GM21381 (cell line): Measurements from ENCODE around the gene ANP32B.
"Not testable (repeated sequence)": the region's sequence is repeated elsewhere in the genome, so short reads cannot be mapped to it uniquely, and the experiment has no call there.

ENCODE experiments used
- ATAC-seq: cut with Tn5 transposase; IDR thresholded peaks from one replicate; pipeline ENCODE4 v1.9.1; 2021; ENCODE audit warnings: mild to moderate bottlenecking, moderate library complexity; ENCODE audit not compliant: unreplicated experiment

Gene ANP32B

DNA sequence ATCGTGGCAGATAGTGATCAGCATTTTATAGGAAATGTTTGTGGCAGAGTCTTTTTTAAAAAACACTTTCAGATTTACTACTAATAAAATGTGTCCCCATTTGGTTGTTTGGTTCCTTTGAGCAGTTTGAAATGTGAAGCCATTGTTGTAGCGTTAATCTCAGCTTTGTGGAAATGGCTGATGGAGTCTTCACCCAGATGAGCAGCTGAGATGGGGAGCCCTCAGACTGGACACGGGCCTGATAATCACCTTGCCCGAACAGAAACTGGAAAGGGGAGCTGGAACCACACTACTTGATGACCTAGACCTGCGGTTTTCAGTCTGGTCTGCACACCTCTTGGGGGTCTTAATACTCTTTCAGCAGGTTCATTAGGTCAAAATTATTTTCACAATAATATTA, 20.6 kb upstream of the ANP32B start:
- no peak for ATAC-seq

DNA sequence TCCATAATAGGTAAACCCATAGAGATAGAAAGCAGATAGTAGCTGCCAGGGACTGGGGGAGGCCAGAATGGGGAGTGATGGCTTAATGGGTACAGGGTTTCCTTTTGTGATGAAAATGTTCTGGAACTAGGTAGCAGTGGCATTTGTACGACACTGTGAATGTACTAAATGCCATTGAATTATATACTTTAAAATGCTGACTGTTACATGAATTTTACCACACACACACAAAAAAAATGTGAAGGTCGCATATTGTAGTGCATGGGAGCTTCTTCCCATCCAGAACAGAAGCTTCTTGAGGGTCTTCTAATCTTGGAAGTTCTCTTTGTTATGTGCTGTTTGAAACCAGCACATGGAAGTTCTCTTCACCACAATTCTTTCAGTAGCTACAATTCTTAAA, 19.9 kb upstream of the ANP32B start:
- no peak for ATAC-seq

DNA sequence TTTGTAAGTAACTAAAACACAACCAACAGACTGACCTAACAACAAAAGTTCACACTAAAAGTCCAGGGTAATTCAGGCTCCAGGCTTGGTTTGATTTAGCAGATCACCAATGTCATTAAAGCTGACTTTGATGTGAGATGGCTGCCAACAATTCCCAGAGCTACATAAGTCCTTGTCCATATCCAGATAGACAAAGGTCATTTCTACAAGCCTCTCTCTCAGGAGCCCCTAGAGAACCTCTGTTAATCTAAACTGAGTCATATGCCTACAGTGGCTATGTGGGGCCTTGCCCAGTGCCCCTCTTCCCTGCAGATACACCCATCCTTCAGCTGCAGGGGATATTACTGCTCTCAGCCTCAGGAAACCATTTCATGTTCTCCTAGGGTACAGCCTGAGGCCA, 18.2 kb upstream of the ANP32B start:
- no peak for ATAC-seq

DNA sequence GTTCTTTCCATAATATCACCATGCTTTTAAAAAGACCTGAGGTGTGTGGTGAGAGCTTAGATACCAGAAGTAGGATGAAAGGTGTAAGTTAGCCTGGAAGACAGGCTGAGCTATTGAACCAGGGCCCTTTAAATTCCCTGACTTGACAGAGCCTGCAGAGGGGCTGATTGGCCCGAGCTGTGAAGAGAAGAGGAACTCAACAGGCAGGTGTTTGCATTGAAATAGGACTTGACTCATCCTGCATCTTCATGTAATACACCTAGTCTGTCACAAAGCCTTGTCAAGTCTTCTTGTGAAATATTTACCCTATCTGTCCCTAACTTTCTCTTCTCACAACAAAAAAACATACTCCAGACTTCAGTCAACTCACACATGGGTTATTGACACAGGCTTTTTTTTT, 16.6 kb upstream of the ANP32B start:
- ATAC-seq = no peak

DNA sequence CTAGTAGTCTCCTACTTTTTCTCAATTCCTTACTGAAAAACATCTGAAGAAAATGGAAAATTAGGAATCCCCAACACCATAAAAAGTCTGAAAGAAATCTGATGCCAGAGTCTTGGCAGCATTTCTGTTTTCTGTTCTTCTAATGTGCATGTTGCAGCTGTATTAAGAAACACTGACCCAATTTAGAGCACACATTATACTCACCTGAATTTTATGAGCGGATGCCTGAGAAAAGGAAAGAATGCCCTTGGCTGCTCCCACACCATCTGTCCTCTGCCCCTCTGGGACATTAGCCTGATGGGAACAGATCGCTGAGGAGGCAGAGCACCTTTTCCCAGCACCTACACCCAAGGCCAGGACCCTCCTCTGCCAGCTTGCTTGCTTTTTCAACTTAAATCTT, 14.1 kb upstream of the ANP32B start:
- ATAC-seq = no peak

DNA sequence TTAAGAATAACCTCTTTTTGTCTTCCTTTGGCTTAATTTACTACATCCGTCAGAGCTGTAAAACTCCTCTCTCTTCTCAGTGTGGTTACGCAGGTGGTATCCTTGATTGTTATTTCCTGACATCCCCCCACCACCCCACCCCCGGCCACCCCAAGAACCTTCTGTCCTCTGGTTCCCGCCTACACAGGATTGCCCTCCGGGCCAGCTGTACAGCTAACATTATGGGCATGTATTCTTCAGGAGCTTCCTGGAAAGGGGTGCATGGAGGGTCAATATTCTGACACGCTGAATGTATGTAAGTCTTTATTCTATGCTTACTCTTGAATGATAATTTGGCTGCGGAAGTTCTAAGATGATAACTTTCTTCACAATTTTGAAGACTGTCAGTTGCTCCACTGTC, 13.0 kb upstream of the ANP32B start:
- no peak for ATAC-seq

DNA sequence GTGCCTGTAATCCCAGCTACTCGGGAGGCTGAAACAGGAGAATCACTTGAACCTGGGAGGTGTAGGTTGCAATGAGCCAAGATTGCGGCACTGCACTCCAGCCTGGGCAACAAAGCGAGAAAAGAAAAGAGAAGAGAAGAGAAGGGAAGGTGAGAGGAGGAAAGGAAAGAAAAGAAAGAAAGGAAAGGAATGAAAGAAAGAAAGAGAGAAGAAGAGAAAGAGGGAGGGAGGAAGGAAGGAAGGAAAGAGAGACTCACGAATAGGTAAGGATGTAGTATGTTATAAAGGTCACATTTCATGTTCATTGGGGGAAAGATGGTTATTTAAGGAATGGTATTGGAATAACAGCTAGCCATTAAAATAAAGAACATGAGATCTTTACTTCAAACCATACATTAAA, 10.4 kb upstream of the ANP32B start:
- no peak for ATAC-seq

DNA sequence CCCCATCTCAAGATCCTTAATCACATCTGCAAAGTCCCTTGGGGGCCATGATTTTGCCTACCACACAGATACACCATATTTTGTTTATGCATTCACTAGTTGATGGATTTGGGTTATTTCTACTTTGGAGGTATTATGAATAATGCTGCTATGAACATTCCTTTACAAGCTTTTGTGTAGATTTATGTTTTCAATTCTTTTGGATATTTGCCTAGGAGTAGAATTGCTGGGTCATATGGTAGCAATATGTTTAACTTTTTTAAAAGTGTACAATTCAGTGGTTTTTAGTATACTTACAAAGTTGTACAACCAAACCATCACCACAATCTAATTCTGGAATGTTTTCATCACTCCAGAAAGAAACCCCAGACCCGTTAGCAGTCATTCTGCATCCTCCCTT, 7.8 kb upstream of the ANP32B start:
- no peak for ATAC-seq

DNA sequence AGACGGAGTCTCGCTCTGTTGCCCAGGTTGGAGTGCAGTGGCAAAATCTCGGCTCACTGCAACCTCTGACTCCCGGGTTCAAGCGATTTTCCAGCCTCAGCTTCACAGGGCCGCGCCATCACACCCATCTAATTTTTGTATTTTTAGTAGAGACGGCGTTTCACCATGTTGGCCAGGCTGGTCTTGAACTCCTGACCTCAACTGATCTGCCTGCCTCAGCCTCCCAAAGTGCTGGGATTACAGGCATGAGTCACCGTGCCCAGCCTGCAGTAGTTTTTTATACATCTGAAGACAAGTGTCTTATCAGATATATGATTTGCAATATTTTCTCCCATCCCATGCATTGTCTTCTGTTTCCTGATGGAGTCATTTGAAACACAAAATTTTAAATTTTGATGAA, 6.5 kb upstream of the ANP32B start:
- ATAC-seq = not testable (repeated sequence)

DNA sequence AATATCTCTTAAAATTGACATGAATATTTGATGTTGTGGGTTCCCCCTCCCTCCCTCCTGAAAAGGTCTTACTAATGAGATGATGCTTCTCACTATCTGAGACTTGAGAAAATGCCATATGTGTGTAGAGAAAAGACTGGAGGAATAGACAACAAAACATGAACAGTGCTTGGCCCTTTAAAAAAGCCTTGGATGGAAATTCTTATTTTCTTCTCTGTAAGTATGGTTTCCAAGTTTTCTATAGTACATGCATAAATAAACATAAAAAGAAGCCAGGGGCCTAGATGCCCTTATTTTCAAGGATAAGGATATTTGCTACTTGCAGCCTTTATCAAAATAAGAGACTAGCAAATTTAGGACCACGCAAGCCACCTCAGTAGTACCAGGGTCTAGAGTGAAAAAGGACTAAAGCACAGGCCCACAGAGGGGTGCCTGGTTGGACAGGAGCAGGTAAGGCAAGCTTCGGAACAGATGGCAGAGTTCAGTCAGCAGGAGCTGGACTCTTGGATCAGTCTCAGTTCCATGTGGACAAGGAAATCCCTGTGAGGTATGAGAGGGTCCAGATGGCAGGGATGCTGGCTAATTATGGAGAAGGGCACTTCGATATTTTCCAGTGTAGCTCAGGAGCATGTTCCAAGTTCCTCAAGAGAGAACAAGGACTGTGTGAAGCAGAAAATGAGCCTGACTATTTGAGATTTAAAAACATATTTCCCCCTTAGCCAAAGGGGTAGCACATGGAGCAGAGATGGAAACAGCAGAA, 4.6 kb upstream of the ANP32B start:
- ATAC-seq = no peak

DNA sequence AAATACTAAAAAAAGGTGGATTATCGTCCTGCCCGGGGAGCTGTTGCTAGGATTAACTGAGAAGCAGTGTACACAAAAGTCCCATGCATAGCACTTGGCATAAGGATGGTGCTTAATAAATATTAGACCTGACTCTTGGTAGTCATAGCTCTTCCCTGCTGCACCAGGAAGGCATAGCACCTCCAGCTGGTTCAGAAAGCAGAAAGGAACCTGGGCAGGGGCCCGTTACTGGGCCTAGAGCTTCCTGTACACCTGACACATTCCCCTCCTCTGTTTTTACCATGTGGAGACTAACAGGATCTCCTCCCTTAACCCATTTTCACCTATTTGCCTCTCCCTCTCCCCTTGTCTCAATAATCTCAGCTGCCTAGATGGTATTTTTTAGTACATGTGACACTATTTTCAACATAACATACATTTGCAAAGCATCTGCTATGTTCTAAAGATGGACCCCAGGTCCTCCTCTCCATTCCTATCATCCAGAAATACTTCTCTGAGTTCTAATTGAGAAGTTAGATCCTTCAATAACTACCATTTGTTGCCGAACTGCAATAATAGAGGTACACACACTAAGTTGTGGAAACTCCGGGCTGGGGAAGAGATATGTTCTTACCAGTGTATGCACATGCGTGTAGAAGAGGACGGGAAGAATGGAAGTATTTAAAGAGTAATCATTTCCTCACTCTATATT, 3.2 kb upstream of the ANP32B start:
- ATAC-seq = no peak

DNA sequence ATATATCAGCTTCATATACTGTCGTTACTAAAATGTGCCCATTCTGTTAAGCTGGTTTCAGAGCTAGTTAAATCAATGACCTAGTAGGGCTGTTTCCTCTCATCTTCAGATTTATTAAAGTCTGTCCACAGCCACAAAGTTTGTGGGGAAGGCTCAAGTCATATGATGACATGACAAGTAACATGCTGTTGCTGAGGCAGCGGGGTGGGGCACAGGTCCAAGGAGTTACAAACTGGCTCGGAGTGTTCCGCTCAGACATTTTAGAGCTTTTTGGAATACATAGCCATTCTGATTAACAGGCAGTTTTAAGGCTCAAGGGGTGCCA, 2.7 kb upstream of the ANP32B start:
- ATAC-seq = no peak

DNA sequence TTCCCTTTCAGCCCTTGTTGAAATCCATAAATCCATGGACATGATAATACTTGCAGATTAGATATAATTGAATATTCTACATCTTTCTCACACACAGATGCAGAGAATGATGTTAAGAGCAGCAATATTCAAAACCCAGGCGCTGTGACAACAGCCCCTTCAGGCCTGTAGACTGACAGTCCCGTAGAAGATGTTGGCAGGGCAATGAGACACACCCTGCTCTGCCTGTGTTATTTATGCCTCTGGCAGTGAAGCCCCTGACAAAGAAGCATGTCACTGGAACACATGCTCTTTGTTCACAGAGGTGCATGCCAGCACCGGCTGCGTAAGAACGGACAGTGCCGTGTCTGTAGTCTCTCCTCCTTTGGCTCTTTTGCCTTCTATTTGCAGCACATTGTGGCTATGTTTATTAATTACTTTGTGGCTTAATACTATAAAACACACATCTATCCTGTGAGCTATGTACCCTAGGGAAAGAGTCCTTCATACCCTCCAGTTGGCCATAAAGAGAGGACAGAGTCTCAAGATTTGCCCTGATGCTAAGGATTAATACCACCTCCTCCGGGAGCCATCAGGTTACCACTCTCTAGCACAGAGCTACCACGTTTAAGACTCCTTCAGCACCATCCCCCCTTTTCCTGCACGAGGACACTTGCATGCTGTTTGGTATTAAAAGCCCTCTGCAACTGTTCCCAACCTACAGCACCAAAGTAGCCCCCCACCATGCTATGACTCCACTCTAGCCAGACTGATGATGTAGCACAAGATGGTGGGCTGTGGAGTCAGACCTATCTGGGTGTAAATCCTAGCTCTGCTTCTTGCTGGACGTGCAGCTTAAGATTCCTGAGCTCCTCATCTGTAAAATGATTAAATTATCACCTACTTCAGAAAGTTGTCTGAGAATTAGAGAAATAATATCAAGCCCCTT, 2.0 kb upstream of the ANP32B start:
- ATAC-seq = no peak

DNA sequence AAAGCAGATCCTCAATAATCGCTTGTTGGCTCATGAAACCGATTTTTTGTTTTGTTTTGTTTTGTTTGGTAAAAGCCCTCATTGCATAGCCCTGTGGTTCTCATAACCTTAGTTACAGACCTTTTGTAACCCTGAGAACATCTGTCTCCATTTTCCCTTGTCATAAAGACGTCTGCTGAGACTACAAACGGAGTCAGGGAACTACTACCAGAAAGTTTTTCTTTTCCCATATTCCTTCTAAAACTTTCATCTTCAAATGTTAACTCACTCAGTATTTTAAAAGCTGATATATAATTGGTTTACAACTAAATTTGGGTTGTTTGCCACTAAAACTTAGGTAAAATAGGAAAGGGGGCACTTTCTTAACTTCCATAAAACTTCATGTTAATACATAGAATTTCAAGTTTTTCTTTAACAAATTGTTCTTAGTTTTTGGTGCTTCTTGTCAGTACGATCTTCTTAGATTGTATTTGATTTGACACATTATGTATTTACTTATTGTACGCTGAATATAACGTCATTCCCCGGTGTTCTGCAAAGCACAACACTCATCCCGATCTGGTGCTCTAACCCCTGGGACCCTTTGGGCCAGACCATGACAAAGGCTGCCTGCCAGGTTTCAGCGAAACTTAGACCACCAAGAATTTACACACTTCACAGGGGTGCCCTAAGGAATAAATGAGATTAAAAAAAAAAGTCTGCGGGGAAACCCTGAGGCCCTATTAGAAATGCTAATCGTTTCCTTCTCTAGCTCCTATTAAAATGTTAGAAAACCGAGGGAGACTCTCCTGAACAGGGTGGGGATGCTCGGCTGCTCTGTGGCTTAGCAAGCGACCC, 1.1 kb upstream of the ANP32B start:
- no peak for ATAC-seq

DNA sequence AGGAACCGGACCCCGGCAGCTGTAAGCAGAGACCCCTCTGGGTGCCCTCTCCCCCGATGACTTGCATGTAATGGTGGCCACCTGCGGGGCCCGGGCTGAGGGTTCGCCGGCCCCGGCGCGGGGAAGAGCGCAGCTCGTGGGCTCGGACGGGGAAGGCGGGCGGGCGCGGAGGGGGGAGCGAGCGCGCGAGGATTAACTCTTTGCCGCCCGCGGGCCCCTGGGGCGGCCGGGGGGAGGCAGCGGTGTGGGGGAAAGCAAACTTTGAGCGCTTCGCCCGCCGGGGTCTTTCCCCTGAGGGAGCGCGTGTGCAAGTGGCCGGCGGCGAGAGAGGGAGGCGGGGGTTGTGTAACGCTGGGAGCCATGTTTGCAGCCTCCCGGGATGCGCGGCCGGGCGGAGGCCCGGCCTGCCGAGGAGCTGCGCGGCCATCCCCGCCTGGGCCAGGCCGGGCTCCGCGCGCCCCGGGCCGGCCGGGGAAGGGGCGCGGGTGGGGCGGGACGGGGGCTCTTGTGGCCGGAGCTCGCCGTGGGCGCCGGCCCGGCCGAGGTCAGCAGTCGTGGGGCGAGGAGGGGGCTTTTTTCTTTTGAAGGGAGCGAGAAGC, 547 bp downstream of the ANP32B start:
- peak; percentile 9 for ATAC-seq

DNA sequence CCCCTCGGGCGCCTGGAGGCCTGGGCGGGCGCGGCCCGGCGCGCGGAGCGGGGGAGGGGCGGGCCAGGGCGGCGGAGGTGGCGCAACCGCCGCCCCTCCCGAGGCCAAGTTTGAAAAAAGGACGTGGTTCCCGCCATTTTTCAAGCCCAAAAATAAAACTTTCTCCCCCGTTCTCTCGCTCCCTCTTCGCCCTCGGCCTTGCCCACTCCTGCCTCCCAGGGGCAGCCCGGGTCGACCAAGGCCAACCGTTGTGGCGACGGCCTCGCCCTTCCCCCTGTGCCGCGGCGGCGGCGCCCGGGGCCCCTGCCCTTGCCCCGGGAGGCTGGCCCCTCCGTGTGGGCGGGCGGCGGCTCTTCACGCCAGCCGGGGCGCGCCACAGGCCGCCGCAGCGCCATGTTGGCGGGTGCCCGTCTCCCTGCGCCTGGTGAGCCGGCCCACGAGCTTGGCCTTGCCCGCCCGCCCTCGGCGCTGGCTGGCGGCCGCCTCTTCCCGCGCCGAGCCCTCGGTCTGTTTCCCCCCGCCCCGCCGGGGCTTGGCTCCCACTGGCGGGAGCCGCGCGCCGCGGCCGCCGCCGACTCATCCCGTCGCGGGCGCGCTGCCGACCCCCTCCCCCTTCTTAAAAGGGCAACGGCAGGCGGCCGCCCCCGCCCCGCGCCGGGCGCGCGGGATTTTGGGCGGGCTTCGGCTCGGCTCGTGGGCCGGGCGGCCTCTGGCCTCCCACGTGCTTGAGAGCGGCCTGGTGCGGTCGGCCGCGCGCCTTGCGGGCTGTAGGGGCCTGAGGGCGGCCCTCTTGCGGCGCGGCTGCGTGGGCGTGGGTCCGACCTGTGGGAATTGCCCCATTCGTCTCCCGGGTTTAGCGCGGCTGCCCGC, 1.3 kb downstream of the ANP32B start:
- ATAC-seq = peak; percentile 27

DNA sequence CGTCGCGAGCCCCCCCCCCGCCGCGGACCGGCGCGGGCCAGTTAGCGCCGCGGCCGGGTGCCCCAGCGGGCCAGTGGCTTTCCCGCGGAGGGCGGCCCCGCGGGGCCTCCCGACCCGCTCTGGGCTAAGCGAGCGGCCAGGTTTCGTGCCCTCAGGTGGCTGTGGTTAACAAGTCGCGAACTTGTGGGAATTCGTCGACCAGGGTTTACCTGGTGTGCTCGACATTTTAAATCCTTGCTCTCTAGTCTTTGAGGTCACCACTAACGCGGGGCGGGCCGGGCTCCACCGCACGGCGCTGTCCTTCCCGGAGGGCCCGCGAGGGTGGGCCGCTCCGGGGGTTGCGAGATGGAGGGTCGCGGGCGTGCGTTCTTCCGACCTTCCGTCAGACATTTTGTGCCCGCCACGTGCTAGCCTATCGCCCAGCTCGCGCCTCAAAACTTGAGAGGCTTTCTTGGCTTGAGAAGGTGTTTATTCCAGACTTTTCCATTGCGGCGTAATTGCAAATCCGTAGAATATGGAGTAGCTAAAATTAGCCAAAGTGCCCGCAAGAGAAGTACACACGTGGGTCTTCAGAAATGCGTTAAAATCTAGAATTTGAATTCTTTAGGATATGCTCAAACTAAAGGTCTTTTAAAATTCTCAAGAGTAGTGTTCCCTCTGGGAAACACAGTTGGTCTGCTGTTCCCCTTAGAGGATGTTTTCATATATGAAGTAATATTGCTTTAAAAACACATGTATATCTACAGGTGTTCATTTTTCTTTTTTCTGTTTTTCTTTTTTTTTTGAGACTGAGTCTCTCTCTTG, 2.1 kb downstream of the ANP32B start:
- ATAC-seq = peak; percentile 19

DNA sequence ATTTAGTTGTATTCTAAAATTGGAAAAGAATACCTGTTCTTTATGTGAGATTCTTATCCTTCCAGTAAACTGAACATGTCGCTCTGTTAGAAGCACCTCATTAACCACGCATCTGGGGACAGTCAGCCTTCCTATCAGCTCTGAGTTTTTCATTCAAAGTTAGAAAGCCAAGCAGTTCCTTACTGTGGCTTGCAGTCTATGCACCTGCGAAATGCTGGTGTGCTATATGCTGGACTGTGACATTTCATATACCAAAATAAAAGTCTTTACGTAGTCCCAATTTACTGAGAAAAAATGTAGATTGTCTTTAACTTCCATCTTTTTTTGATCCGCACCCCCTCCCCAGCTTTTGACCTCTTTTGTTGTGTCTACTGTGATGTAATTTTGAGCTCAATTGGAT, 4.3 kb downstream of the ANP32B start:
- no peak for ATAC-seq

DNA sequence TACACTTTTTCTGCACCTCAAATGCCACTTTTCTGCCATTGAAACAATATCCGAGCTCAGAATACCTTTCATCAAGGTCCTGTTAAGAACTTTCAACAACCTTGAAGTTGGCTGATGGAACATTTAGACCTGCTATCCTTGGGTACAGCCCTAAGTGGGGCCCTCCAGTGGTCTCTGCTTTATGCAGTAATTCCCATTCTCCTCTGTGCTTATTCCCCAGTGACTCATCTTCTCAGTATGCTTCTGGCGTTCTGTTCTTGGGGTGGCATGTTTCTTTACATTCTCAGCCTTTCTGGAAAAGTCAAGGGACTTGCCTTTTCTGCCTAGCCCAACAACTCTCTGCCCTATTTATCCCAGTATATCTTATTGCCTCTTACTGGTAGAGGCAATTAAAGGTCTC, 7.1 kb downstream of the ANP32B start:
- ATAC-seq = no peak
